OCI-LY1 (cell line): ENCODE measurements around the gene PEX13.
"Not testable (repeated sequence)": the region's sequence is repeated elsewhere in the genome, so short reads cannot be mapped to it uniquely, and the experiment has no call there.

Experiments
- H2AFZ ChIP-seq: fragments of 200-600 bp; sonication (generic), shearing (Covaris generic); 2 replicates; pipeline ENCODE4 v1.6.0; 2014; ENCODE audit warnings: antibody characterized with exemption, mild to moderate bottlenecking, low read length
- H3F3A ChIP-seq: fragments of 200-600 bp; sonication (generic), shearing (Covaris generic); 2 replicates; pipeline ENCODE4 v1.6.0; 2014; ENCODE audit warnings: mild to moderate bottlenecking, antibody characterized with exemption, low read length, moderate library complexity; ENCODE audit not compliant: insufficient read depth
- H3K27ac ChIP-seq: fragments of 200-600 bp; sonication (generic); 2 replicates; pipeline ENCODE4 v1.5.1; 2014; ENCODE audit warnings: low read length, mixed run types, mild to moderate bottlenecking, low read depth; ENCODE audit not compliant: poor library complexity, severe bottlenecking
- H3K27me3 ChIP-seq: fragments of 200-600 bp; sonication (generic); 2 replicates; pipeline ENCODE4 v1.6.0; 2014; ENCODE audit warnings: antibody characterized with exemption, mild to moderate bottlenecking, low read length, moderate library complexity; ENCODE audit not compliant: insufficient read depth
- H3K36me3 ChIP-seq: fragments of 200-600 bp; sonication (generic); 2 replicates; pipeline ENCODE4 v1.6.1; 2014; ENCODE audit warnings: mild to moderate bottlenecking, antibody characterized with exemption, low read length, moderate library complexity, mixed read lengths; ENCODE audit not compliant: insufficient read depth
- H3K4me1 ChIP-seq: fragments of 200-600 bp; sonication (generic); 2 replicates; pipeline ENCODE4 v1.5.1; 2014; ENCODE audit warnings: mild to moderate bottlenecking, low read length, moderate library complexity; ENCODE audit not compliant: insufficient read depth, severe bottlenecking
- H3K4me2 ChIP-seq: fragments of 200-600 bp; sonication (generic), shearing (Covaris generic); 2 replicates; pipeline ENCODE4 v1.6.1; 2014; ENCODE audit warnings: low read length
- H3K4me3 ChIP-seq: fragments of 200-600 bp; sonication (generic); 2 replicates; pipeline ENCODE4 v1.5.1; 2014; ENCODE audit warnings: low read length, low read depth, mild to moderate bottlenecking, mixed read lengths; ENCODE audit not compliant: poor library complexity, severe bottlenecking
- H3K79me2 ChIP-seq: fragments of 200-600 bp; shearing (Covaris generic); 2 replicates; pipeline ENCODE4 v1.6.1; 2016; ENCODE audit warnings: mixed run types, low read length, mixed read lengths; ENCODE audit not compliant: insufficient read depth
- H3K9ac ChIP-seq: fragments of 200-600 bp; sonication (generic), shearing (Covaris generic); 2 replicates; pipeline ENCODE4 v1.6.1; 2014; ENCODE audit warnings: mild to moderate bottlenecking, low read length, mixed read lengths
- H3K9me2 ChIP-seq: fragments of 200-600 bp; sonication (generic), shearing (Covaris generic); 2 replicates; pipeline ENCODE4 v1.6.1; 2014; ENCODE audit warnings: low read depth, mild to moderate bottlenecking, low read length, mixed read lengths
- H3K9me3 ChIP-seq: fragments of 200-600 bp; shearing (Covaris generic); 2 replicates; pipeline ENCODE4 v1.6.1; 2014; ENCODE audit warnings: low read length, mixed read lengths
- H4K20me1 ChIP-seq: fragments of 200-600 bp; sonication (generic), shearing (Covaris generic); 2 replicates; pipeline ENCODE4 v1.6.0; 2016; ENCODE audit warnings: mild to moderate bottlenecking, low read length; ENCODE audit not compliant: insufficient read depth
- EZH2 ChIP-seq: fragments of 200-600 bp; sonication (generic), shearing (Covaris generic); IDR thresholded peaks from 2 replicates; pipeline ENCODE4 v1.8.0; 2017; ENCODE audit warnings: borderline replicate concordance, mixed run types, mild to moderate bottlenecking, antibody characterized with exemption, low read length, moderate library complexity, mixed read lengths
- TF ChIP-seq, protein P1 (sequence below): fragments of 200-600 bp; sonication (generic), shearing (Covaris generic); IDR thresholded peaks from 2 replicates; pipeline ENCODE4 v1.5.1; 2017; ENCODE audit warnings: mild to moderate bottlenecking, antibody characterized with exemption, low read length, moderate library complexity, mixed read lengths

The PEX13 gene

DNA sequence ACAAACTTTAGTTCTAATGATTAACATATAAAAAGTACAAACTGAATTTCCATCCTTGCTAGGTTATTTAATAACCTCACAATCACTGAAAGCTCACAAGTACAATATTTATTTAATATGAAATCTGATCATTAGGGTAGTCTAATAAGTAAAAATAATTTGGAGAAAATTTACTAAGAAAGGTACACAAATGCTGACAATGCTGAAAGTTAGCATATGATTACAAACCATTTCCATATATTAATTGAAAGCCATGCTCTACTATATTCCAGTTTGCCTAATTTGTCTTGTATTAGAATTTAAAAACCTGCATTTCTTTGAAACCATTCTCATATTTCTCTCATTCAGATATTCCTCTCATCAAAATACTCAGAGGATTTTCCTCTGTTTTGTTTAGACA, 8.2 kb upstream of the PEX13 start:
- no peaks in the 10 kb centered on the region; the same call in 1 of the 2 replicates for H3K36me3 ChIP-seq
- no peaks in the 10 kb centered on the region for H3K27me3 ChIP-seq
- H4K20me1 ChIP-seq: no peaks in the 10 kb centered on the region
- no peaks in the 10 kb centered on the region for H3K9me2 ChIP-seq
- no peak overlapping the region for H3K4me3 ChIP-seq
- no peaks in the 10 kb centered on the region for H3F3A ChIP-seq
- H3K79me2 ChIP-seq: no peaks in the 10 kb centered on the region
- no peak for TF ChIP-seq EZH2
- TF ChIP-seq, protein P1, sequence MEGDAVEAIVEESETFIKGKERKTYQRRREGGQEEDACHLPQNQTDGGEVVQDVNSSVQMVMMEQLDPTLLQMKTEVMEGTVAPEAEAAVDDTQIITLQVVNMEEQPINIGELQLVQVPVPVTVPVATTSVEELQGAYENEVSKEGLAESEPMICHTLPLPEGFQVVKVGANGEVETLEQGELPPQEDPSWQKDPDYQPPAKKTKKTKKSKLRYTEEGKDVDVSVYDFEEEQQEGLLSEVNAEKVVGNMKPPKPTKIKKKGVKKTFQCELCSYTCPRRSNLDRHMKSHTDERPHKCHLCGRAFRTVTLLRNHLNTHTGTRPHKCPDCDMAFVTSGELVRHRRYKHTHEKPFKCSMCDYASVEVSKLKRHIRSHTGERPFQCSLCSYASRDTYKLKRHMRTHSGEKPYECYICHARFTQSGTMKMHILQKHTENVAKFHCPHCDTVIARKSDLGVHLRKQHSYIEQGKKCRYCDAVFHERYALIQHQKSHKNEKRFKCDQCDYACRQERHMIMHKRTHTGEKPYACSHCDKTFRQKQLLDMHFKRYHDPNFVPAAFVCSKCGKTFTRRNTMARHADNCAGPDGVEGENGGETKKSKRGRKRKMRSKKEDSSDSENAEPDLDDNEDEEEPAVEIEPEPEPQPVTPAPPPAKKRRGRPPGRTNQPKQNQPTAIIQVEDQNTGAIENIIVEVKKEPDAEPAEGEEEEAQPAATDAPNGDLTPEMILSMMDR: no peak
- peaks cover 13% of the 10 kb centered on the region for H3K4me1 ChIP-seq
- H3K27ac ChIP-seq: no peak overlapping the region
- no peak overlapping the region for H3K4me2 ChIP-seq
- H2AFZ ChIP-seq: no peak overlapping the region
- H3K9ac ChIP-seq: no peak overlapping the region
- H3K9me3 ChIP-seq: no peaks in the 10 kb centered on the region

DNA sequence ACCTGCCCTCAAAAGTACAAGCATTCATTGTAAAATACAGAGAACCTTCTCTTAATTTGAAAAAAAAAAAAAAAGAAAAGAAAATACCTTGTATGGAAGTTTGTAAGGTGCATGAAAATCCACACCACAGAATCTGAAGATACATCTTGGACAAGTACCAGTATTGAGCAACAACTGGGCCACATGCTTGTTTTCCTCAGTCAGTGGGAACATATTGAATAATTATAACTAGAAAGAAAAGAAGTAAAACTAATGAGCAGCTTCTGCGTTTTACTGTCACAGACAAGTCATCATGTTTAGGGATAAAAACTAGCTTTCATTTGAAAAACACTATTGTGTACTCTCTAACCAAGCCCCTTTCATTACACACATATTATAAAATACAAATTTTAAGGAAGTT, 5.8 kb upstream of the PEX13 start:
- H4K20me1 ChIP-seq: no peaks in the 10 kb centered on the region
- no peaks in the 10 kb centered on the region for H3K9me2 ChIP-seq
- no peak overlapping the region for H3K4me3 ChIP-seq
- no peak overlapping the region for H2AFZ ChIP-seq
- H3K4me1 ChIP-seq: peaks cover 16% of the 10 kb centered on the region
- H3K4me2 ChIP-seq: no peak overlapping the region
- H3F3A ChIP-seq: no peaks in the 10 kb centered on the region
- no peak for TF ChIP-seq EZH2
- TF ChIP-seq, protein P1: no peak
- H3K27me3 ChIP-seq: no peaks in the 10 kb centered on the region
- H3K27ac ChIP-seq: no peak overlapping the region
- peaks cover 11% of the 10 kb centered on the region; the same call in 1 of the 2 replicates for H3K79me2 ChIP-seq
- H3K36me3 ChIP-seq: no peaks in the 10 kb centered on the region; the same call in 1 of the 2 replicates
- no peaks in the 10 kb centered on the region for H3K9me3 ChIP-seq
- no peak overlapping the region for H3K9ac ChIP-seq

DNA sequence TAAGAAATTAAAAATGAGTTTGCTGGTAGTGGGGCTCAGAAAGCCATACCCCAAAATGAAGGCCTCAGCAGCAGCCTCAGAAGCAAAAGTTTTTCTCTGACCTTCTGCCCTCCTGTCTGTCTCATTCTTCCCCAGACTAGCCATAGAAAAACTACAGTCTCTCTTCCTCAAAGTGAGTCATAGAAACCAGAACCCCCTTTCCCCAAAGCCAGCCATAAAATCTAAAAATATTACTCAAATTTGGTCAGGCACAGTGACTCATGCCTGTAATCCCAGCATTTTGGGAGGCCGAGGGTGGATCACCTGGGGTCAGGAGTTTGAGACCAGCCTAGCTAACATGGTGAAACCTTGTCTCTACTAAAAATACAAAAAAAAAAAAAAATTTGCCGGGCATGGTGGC, 5.2 kb upstream of the PEX13 start:
- Histone ChIP-seq H3K79me2 (peaks cover 12% of the 10 kb centered on the region; the same call in 1 of the 2 replicates), H3K4me1 (peaks cover 16% of the 10 kb centered on the region)
- H4K20me1 ChIP-seq, H3K9ac ChIP-seq, H3K4me2 ChIP-seq, H2AFZ ChIP-seq, H3K4me3 ChIP-seq, H3K27me3 ChIP-seq, H3K36me3 ChIP-seq, H3K9me2 ChIP-seq, H3F3A ChIP-seq, H3K27ac ChIP-seq, H3K9me3 ChIP-seq: not testable (repeated sequence)

DNA sequence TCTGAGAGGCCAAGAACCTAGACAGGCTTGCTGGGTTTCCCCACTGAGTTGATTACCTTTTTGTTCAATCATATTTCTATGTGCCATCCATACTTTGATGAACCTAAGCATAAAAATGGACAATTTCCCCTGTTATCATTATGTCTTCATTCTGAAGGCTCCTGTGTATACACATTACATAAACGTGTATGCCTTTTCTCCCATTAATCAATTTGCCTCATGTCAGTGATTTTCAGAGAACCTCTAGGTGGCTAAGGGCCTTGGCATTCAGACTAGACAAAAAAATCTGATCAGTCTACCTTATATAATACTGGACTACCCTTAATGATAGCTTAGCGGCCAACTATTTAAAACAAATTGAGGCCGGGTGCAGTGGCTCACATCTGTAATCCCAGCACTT, 4.1 kb upstream of the PEX13 start:
- Histone ChIP-seq H3F3A (no peaks in the 10 kb centered on the region), H3K4me3 (no peak overlapping the region), H3K4me2 (no peak overlapping the region), H4K20me1 (no peaks in the 10 kb centered on the region), H3K9me2 (no peaks in the 10 kb centered on the region), H3K27me3 (no peaks in the 10 kb centered on the region), H3K4me1 (peaks cover 16% of the 10 kb centered on the region), H3K27ac (no peak overlapping the region), H3K79me2 (peaks cover 15% of the 10 kb centered on the region), H2AFZ (no peak overlapping the region), H3K36me3 (no peaks in the 10 kb centered on the region; the same call in 1 of the 2 replicates), H3K9ac (no peak overlapping the region), H3K9me3 (no peaks in the 10 kb centered on the region)
- TF ChIP-seq EZH2: no peak
- TF ChIP-seq, protein P1: no peak
